H9 (cell line): ENCODE data around the gene ADORA1. TPM values are rescaled to one million over a fixed set of nuclear protein-coding genes. Genes with fewer than 3 reads are reported as not detected.

Experiments used
- DNase-seq: peaks from one replicate; pipeline ENCODE4 v3.0.0-alpha.2; 2017
- H2AFZ ChIP-seq: one replicate; pipeline ENCODE4 v1.6.1; 2013; ENCODE audit warnings: mild to moderate bottlenecking, low read length, control low read depth, moderate library complexity
- H2AK5ac ChIP-seq: 2 replicates; pipeline ENCODE4 v1.6.1; 2013; ENCODE audit warnings: low read length, control low read depth, mixed read lengths; ENCODE audit not compliant: insufficient read length
- H2BK120ac ChIP-seq: one replicate; pipeline ENCODE4 v1.6.1; 2013; ENCODE audit warnings: low read depth, mild to moderate bottlenecking, low read length, control low read depth, inconsistent platforms; ENCODE audit not compliant: poor library complexity, severe bottlenecking
- H2BK12ac ChIP-seq: 2 replicates; pipeline ENCODE4 v1.6.1; 2013; ENCODE audit warnings: low read length, control low read depth, mixed read lengths, low read depth; ENCODE audit not compliant: insufficient read length
- H2BK15ac ChIP-seq: 2 replicates; pipeline ENCODE4 v1.6.1; 2013; ENCODE audit warnings: low read depth, low read length, control low read depth
- H2BK20ac ChIP-seq: one replicate; pipeline ENCODE4 v1.6.1; 2013; ENCODE audit warnings: low read depth, mild to moderate bottlenecking, low read length, control low read depth, inconsistent platforms; ENCODE audit not compliant: poor library complexity, severe bottlenecking
- H2BK5ac ChIP-seq: 2 replicates; pipeline ENCODE4 v1.6.1; 2013; ENCODE audit warnings: low read length, control low read depth, mixed read lengths; ENCODE audit not compliant: insufficient read length
- H3K14ac ChIP-seq: 2 replicates; pipeline ENCODE4 v1.6.1; 2013; ENCODE audit warnings: low read length, control low read depth; ENCODE audit not compliant: insufficient read depth
- H3K18ac ChIP-seq: 2 replicates; pipeline ENCODE4 v1.6.1; 2013; ENCODE audit warnings: low read depth, mild to moderate bottlenecking, mixed read lengths, low read length, control low read depth; ENCODE audit not compliant: insufficient read length
- H3K23ac ChIP-seq: 2 replicates; pipeline ENCODE4 v1.6.1; 2013; ENCODE audit warnings: low read length, control low read depth, mixed read lengths, low read depth; ENCODE audit not compliant: insufficient read length
- H3K23me2 ChIP-seq: 2 replicates; pipeline ENCODE4 v1.6.1; 2013; ENCODE audit warnings: low read depth, mild to moderate bottlenecking, mixed read lengths, low read length, control low read depth; ENCODE audit not compliant: insufficient read length, poor library complexity, severe bottlenecking
- H3K27ac ChIP-seq: 2 replicates; pipeline ENCODE4 v1.5.1; 2013; ENCODE audit warnings: low read length, control low read depth, mixed read lengths, low read depth; ENCODE audit not compliant: insufficient read length
- H3K27me3 ChIP-seq: 2 replicates; pipeline ENCODE4 v1.6.1; 2013; ENCODE audit warnings: low read length, control low read depth, inconsistent platforms; ENCODE audit not compliant: insufficient read depth
- H3K4ac ChIP-seq: 2 replicates; pipeline ENCODE4 v1.6.1; 2013; ENCODE audit warnings: low read depth, mild to moderate bottlenecking, control low read depth, inconsistent platforms, low read length, moderate library complexity
- H3K4me1 ChIP-seq: 2 replicates; pipeline ENCODE4 v1.6.1; 2013; ENCODE audit warnings: low read length, control low read depth, inconsistent platforms; ENCODE audit not compliant: insufficient read depth
- H3K4me2 ChIP-seq: 2 replicates; pipeline ENCODE4 v1.6.1; 2013; ENCODE audit warnings: low read length, control low read depth, mixed read lengths; ENCODE audit not compliant: insufficient read length, insufficient read depth
- H3K56ac ChIP-seq: 2 replicates; pipeline ENCODE4 v1.6.1; 2013; ENCODE audit warnings: low read depth, mild to moderate bottlenecking, mixed read lengths, low read length, control low read depth; ENCODE audit not compliant: insufficient read length
- H3K79me1 ChIP-seq: 2 replicates; pipeline ENCODE4 v1.6.1; 2013; ENCODE audit warnings: low read depth, mild to moderate bottlenecking, moderate library complexity, low read length, control low read depth, inconsistent platforms; ENCODE audit not compliant: insufficient read depth, poor library complexity, severe bottlenecking
- H3K79me2 ChIP-seq: 2 replicates; pipeline ENCODE4 v1.6.1; 2013; ENCODE audit warnings: low read length, control low read depth, inconsistent platforms; ENCODE audit not compliant: insufficient read depth
- H3K9ac ChIP-seq: 2 replicates; pipeline ENCODE4 v1.6.1; 2013; ENCODE audit warnings: low read length, control low read depth, mixed read lengths; ENCODE audit not compliant: insufficient read length; ENCODE audit errors: extremely low read depth
- H3K9me3 ChIP-seq: one replicate; pipeline ENCODE4 v1.6.1; 2013; ENCODE audit warnings: low read depth, low read length, inconsistent platforms; ENCODE audit not compliant: control insufficient read depth
- H3T11ph ChIP-seq: one replicate; pipeline ENCODE4 v1.6.1; 2013; ENCODE audit warnings: mild to moderate bottlenecking, low read length, control low read depth, inconsistent platforms
- H4K20me1 ChIP-seq: one replicate; pipeline ENCODE4 v1.6.1; 2013; ENCODE audit not compliant: control insufficient read depth, insufficient read length, insufficient read depth
- H4K5ac ChIP-seq: 2 replicates; pipeline ENCODE4 v1.6.1; 2013; ENCODE audit warnings: low read depth, mild to moderate bottlenecking, mixed read lengths, low read length, control low read depth; ENCODE audit not compliant: insufficient read length
- H4K8ac ChIP-seq: replicated peaks from 2 replicates; pipeline ENCODE4 v1.6.1; 2013; ENCODE audit warnings: low read length, control low read depth, mixed read lengths, low read depth; ENCODE audit not compliant: insufficient read length
- H4K91ac ChIP-seq: 2 replicates; pipeline ENCODE4 v1.6.1; 2013; ENCODE audit warnings: low read depth, mild to moderate bottlenecking, moderate library complexity, mixed read lengths, low read length, control low read depth; ENCODE audit not compliant: insufficient read length
- H3K27ac Mint-ChIP-seq, 3 experiments: 2 replicates in 2 of 3; 3 replicates in 1 of 3; pipeline ENCODE4 v1.8.0; 2020 to 2021; ENCODE audit warnings: mixed read lengths in 3 of 3, mild to moderate bottlenecking in 1 of 3, moderate library complexity in 1 of 3
- H3K27me3 Mint-ChIP-seq: 2 replicates; pipeline ENCODE4 v1.8.0; 2021; ENCODE audit warnings: low read depth, mild to moderate bottlenecking, moderate library complexity, mixed read lengths
- H3K36me3 Mint-ChIP-seq, 3 experiments: 2 replicates in 2 of 3; 3 replicates in 1 of 3; pipeline ENCODE4 v1.8.0; 2020 to 2021; ENCODE audit warnings: low read depth in 3 of 3, mixed read lengths in 3 of 3; ENCODE audit not compliant: insufficient read depth in 1 of 3
- H3K4me1 Mint-ChIP-seq, 2 experiments: 2 replicates each; pipeline ENCODE4 v1.8.0; 2020; ENCODE audit warnings: mixed read lengths in 2 of 2
- H3K4me3 Mint-ChIP-seq, 2 experiments: 2 replicates in 1 of 2; 3 replicates in 1 of 2; pipeline ENCODE4 v1.8.0; 2020 to 2021; ENCODE audit warnings: mild to moderate bottlenecking in 2 of 2, mixed read lengths in 2 of 2, moderate library complexity in 1 of 2
- H3K9me3 Mint-ChIP-seq, 2 experiments: 2 replicates in 1 of 2; 3 replicates in 1 of 2; pipeline ENCODE4 v1.8.0; 2020; ENCODE audit warnings: mild to moderate bottlenecking in 2 of 2, mixed read lengths in 2 of 2, moderate library complexity in 1 of 2
- CTCF ChIP-seq: fragments of 200-600 bp; sonication (generic); conservative IDR thresholded peaks from 3 replicates; pipeline ENCODE4 v1.8.0; 2021; ENCODE audit warnings: antibody characterized with exemption, mild to moderate bottlenecking
- WGBS: extraction: QIAGEN DNeasy Blood & Tissue Kit; methylation state at CpG from one replicate; pipeline ENCODE4 v1.1.7; 2013; ENCODE audit warnings: missing lambda C conversion rate, low lambda C conversion rate, mixed read lengths; ENCODE audit not compliant: insufficient read length; ENCODE audit errors: extremely low coverage; 5-methylcytosine and 5-hydroxymethylcytosine counted together
- total RNA-seq: library from RNA; stranded (reverse); gene quantifications from 2 replicates; pipeline ENCODE4 v1.2.1, GENCODE V29; 2021

The ADORA1 gene
- total RNA-seq, 1 experiment from 2014 or later = 1.3 TPM

DNA sequence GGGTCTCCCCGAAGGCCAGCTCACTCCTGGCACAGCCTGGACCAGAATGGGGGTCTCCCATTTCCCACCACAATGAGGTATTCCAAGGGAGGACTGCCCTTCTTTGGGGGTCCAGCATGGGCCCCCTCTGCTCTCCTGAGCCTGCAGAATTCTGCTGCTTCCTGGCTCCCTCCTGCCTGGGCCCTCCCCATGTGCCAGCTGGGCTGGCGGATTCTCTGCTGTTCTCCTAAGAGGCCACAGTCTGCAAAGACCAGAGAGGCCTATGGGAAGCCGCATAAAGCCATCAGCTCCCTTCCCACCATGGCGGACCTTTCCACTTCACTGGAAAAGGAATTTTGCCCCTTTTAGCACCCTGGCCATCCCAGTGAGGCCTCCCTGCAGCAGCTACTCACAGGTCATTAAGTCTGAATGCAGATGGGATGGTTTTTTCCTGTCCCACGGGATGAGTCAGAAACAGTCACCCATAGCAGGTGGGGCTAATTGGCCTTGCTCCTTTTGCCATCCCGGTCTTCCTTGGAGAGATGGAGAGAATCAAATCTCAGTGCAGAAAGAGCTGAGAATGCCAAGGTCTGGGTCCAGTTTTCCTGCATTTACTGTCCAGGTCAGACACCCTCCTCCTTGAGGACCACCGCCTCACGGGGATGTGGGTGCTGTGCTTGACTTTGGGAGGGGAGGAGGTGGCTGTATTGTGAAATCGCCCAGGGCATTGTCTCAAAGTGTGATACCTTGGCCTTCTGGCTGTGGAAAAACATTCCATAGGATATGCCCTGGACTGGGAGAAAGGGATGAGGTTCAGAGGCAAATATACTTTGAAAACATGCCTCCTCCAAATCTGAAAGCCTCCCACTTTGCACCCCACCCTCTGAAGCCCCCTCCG, 24.9 kb downstream of the ADORA1 start:
- Histone ChIP-seq H2AK5ac (no peak overlapping the region), H2BK20ac (no peak overlapping the region), H3K79me2 (no peaks in the 10 kb centered on the region), H3K18ac (no peak overlapping the region), H4K5ac (no peak overlapping the region), H3K23ac (no peak overlapping the region), H2AFZ (no peak overlapping the region), H4K91ac (no peak overlapping the region), H2BK5ac (no peak overlapping the region), H3K79me1 (no peaks in the 10 kb centered on the region), H3K23me2 (no peaks in the 10 kb centered on the region), H3K4me2 (no peak overlapping the region), H3K4me1 (peaks cover 14% of the 10 kb centered on the region), H2BK15ac (no peak overlapping the region), H3K9ac (no peak overlapping the region), H3K4ac (no peak overlapping the region), H3K27ac (no peak overlapping the region), H4K20me1 (no peaks in the 10 kb centered on the region), H3K56ac (no peak overlapping the region), H3K27me3 (no peaks in the 10 kb centered on the region), H3K9me3 (no peaks in the 10 kb centered on the region), H3K14ac (no peak overlapping the region), H2BK120ac (no peak overlapping the region), H2BK12ac (no peak overlapping the region), H3T11ph (no peak overlapping the region), H4K8ac (no peak overlapping the region)
- WGBS = no CpG with 5 or more reads among the region's 10 CpGs
- H3K4me3 Mint-ChIP-seq = no peak overlapping the region; a peak in 1 of 5 replicates
- peak overlapping the region in 2 of 3 experiments; percentile 22 to 82; a peak in 3 of 7 replicates for H3K27ac Mint-ChIP-seq
- H3K4me1 Mint-ChIP-seq = peaks cover 70 to 86% of the 10 kb centered on the region in 2 experiments
- no peaks in the 10 kb centered on the region for H3K36me3 Mint-ChIP-seq
- TF ChIP-seq CTCF = no peak
- H3K9me3 Mint-ChIP-seq = no peaks in the 10 kb centered on the region; a peak in 1 of 5 replicates
- peak; percentile 60 for DNase-seq
- H3K27me3 Mint-ChIP-seq = no peaks in the 10 kb centered on the region; the same call in 1 of the 2 replicates
